A204.1 (cell line): ENCODE results near the gene CD93.

ENCODE experiments used
- FAIRE-seq: peaks from 2 replicates; lab custom pipeline; 2012; peaks lifted over from hg19 to GRCh38; lab: Jason Lieb, UNC

The CD93 gene, protein sequence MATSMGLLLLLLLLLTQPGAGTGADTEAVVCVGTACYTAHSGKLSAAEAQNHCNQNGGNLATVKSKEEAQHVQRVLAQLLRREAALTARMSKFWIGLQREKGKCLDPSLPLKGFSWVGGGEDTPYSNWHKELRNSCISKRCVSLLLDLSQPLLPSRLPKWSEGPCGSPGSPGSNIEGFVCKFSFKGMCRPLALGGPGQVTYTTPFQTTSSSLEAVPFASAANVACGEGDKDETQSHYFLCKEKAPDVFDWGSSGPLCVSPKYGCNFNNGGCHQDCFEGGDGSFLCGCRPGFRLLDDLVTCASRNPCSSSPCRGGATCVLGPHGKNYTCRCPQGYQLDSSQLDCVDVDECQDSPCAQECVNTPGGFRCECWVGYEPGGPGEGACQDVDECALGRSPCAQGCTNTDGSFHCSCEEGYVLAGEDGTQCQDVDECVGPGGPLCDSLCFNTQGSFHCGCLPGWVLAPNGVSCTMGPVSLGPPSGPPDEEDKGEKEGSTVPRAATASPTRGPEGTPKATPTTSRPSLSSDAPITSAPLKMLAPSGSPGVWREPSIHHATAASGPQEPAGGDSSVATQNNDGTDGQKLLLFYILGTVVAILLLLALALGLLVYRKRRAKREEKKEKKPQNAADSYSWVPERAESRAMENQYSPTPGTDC

DNA sequence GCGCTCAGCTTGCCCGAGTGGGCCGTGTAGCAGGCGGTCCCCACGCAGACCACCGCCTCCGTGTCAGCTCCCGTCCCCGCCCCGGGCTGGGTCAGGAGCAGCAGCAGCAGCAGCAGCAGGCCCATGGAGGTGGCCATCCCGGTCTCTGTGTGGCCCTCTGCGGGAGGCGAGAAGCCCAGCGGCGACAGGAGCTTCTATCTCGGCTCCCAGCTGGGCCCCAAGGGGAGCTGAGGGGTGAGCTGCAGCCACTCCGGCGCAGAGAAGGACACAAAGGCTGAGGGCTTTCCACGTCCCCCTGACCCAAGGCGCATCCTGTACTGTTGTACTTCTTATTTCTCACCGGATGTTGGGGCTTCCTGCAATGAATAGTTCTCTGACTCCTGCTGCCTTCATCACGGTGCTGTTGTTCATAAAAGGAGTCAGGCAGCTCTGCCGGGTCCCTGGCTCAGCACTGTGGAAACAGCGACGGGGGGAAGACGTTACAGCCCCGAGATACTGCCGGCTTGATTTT is at the start of gene CD93:
Gene CD93 (minus strand): TSS at position 269 of the 511 bp plus-strand sequence. CDS start 132 bp downstream, at position 137.
- no peak for FAIRE-seq

DNA sequence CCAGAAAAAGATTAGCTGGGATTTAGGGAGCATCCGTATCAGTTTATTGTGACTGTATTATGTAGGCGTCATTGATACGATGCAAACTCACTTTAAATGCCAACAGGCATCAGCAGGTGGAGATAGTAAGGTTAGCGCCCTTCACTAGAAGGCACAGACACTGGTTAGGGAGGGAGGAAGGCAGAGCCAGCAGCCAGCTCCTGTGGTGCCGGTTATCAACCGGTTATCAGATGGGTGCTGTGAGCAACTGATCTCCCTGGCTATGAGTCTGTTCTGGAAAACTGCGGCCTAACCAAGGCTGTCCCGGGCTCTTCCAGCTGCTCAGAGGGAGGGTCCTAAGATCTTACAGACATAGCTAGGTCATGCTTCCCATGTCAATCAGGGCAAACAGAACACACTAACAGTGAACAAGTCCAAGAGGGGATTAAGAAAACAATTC is 47.5 kb upstream of the CD93 start:
- FAIRE-seq, result no peak

DNA sequence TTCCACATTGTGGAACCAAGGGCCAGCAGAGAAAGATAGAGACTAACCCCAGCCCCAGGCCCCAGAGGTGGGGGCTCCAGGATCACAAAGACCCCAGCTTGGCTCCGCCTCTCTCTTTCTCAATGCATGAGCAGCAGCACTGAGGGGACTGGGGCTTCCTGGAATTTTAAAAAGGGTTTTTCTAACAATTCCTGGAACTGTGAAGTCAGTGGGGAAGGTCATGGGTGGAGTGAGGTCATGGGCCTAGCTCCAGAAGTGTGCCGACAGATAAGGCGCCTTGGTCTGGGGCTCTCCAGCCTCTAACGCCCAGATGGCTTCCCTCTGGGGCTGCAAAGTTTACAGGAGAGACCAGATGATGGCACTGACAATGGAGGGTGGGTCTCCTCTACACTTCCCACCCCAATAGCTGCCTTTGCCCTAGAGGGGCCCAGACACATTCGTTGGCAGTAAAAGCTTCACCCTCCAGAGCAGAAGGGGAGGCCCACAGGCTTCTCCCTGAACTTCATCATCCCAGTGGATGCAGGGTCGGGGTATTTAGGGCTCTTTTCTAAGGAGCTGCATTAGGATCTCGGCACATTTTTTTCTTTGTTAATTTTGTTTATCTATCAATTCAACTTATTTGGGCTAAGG is 46.9 kb upstream of the CD93 start:
- no peak for FAIRE-seq

DNA sequence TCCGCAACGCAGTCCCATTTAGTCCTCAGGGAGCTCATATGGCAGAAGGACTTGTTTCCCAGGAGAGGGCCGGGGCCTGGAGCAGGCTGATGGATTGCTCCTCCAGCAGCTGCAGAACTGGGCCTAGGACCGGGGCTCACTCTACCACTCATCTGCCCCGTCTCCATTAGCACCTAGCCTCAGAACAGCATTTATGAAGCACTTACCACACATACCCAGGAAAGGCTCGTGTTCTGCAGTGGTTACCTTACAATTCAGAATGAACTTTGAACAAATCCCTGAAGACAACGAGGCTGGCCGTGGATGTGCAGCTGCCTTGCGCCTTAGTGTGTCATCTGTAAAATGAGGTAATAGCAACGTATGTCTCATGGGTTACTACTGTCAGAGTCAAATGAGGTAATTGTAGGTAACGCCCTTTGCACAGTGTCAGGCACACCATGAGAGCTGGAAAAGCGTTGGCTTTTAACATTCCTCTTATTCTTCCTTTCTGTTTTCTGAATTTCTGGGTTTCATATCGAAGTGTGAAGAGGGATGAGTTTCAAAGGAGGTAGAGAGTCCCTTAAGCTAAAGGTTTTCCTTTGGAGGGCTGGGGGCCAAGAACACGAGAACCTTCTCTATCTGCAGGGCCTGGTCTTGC is 46.3 kb upstream of the CD93 start:
- FAIRE-seq, result no peak

DNA sequence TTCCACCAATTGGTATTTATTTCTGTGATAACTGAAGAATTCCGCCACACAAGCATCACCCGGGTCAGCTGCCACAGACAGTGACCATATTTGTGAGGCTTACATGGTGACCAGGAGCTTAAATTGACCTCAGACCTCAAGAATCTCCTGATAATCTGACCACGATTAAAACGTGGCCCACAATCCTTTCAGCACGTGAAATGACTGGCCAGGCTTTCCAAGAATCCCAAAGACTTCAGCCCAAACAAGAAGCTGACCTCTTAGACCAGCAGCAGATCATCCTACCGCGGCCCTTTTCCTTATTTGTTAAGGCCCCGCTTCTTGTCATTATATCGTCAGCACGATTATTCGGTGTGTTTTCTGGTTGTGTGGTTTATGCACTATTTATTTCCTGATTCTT is 45.6 kb upstream of the CD93 start:
- no peak for FAIRE-seq

DNA sequence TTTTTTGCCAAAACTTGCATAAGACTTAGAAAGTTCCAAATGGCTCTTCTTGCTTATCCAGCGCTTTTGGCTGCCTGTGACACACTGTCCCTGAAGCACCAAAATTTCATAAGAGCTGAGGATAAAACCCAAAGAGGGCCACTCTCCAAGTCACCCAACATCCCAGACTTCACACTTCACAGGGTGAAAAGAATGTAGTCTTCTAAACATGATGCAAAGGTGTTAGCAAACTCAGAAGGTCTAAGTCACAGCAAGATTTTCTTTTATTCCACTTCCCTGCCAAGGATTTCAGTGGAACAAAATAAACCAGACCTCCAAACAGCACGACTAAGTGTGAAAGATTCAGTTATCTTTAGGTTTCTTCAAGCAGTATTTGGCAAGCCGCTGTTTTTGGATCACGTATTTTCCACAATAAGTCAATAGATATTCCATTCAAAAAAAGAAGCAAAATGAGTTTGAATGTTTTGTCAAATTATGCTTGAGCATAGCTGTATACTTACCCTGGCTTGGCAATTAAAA is 44.6 kb upstream of the CD93 start:
- FAIRE-seq, result no peak

DNA sequence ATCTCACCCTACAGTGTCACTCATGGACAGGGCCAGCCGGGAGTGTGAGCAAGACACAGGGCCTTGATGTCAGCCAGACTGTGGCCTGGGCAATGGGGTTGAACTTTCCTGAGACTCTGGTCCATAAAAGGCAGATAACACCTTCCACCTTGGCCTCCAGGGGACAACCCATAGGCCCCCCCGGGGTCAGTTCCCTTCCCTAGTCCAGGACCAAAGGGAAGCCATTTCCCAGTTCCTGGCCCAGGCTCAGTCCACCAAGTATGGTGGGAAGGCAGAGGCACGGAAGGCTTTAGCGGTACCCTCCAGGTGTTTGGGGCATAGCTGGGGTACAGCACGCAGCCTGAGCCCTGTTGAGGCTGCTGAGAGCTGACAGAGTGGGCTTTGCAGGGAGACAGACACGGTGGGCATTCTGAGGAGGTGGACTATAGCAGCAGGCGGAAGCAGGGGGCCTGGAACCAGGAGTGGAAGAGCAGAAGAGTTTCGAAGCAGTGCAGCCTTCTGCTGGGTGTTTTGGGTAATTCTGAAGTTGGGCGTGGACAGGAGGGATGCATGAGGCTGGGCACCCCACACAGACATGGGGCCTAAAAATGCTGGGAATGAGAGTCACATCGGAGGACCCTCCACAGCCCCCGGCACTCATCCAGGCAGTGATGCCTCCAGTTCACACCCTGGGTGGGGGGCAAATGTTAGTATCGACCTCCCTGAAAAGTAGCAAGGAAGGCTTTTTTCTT is 43.9 kb upstream of the CD93 start:
- no peak for FAIRE-seq

DNA sequence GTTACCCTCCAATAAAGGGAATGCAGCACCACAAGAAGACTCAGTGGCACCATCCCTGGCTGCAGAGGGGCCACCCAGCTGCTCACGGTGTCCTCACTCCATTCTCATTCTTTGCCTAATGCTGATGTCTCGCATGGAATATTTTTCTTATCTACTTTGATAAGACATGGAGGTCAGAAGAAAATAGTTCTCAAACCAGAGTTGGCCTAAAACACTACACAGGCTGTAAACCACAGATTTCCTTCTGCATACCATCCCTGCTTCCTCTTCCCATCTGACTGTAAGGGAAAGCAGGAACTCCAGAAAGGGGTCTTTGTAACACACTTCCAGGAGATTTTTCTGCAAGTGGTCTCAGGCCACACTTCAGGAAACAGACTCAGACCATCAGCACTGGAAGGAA is 43.1 kb upstream of the CD93 start:
- FAIRE-seq, result no peak

DNA sequence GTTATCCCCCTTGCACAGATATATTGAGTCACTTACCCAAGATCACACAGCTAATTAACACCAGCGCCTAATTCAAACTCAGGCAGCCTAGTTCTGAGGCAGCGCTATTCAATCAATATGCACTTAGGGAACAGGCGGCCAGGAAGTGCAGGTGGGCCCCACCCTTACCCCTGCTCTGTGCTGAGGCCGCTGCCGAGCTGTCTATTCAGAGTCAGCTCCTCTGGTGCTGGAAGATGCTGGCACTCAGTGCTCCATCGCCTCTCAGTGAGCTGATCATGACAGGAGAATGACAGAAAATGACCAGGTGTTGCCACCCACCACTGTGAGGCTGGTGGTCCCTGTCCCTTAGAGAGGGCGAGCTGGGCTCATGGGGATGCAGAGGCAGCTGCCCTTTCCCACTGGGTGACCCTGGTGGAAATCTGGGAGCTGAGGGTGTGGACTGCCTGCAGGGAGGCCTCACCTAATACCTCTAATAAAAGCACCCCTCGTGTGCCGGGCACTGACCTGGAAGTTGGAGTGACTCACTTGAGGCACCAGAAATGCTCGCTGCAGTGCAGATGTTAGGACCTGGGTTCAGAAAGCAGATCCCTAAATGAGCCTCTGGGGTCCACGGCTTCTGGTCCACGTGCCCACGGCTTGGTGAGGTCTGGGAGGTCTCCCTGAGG is 42.5 kb upstream of the CD93 start:
- FAIRE-seq, result no peak

DNA sequence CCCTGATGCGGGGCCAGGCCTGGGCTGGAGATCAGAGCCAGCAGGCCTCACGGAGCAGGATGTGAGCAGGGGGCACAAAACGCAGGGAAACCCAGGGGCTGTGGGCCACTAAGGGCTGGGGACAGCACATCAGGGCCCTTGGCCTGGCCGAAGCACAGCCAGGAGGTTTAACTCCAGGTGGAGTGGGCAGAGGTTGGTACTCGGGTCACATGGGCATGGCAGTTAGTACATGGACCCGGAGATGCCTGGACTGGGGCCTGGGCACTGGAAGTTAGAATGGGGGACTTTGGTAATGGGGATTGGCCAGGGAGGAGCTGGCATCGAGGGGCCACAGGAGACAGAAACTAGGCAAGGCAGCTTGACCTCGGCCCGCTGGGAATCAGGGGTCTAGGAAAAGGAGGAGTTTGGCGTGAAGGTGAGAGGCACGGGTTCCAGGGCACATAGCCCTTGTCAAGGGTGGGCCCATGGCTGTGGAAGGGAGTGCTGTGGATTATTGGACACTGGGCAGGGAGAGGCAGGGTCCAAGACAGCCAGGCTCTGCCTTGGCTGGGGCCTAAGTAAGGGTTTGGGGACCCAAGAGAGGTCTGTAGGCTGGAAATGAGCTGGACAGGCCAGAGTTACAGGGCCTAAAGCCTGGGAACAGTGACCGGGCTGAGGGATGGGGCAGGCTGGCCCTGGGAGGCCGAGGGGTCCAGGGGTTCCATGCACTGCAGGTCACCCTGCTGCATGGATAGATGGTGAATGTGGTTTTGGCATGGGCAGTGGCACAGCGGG is 41.6 kb upstream of the CD93 start:
- FAIRE-seq, result no peak

DNA sequence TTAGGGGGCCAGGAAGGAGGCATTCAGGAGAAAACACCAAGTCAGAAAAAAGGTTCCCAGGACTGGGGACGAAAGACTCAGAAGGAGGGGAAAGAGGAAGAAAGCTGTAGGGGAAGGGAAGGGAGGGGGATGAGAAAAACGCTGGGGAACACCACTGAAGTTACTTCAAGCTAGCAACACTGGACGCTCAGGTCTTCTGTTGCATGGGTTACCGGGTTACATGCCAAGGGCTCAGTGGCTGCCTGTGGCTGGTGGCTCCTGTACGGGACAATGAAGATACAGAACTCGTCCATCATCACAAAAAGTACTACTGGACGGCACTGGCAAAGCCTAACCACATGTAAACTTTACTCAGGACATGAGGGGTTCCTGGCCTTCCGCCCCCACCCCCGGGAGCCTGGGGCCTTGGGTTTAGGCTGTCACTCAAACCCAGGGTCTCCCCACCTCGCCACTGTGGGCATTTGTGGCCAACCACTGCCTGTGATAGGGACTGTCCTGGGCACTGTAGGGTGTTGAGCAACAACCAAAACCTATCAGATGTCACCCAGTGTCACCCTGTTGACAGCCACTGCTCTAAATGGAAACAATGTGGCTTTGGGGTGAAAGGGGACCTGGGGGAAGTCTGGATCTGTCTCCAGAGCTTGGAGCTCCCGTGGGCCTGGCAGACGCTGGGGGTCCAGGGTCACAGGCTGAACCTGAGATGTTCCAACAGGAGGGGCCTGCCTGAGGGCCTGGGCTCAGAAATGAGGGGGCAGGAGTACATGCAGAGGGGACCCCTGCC is 40.3 kb upstream of the CD93 start:
- FAIRE-seq, result no peak

DNA sequence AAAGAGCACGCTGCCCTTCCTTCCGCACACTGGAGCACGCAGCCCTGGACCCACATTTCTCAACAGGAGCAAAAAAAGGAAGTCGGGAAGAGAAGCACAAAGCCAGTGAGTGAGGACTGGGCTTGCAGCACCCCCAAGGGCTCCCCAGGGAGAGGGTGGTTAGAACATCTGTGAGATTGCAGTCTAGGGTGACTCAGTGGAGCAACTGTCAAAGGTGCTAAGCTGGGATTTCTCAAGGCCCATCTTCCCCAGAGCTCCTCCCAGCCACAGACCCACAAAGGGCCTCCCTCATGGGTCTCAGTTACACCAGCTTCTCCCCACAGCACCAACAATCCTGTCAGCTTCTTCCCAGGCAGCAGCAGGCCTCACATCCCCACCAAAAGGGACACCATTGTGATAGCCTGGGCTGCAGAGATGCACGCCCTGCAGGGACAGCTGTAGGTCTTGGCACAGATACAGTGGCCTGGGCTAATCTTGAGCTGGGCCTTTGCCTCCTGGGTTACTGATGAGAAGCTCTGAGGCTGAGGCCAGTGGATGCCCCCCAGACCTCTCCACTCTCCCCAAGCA is 39.6 kb upstream of the CD93 start:
- no peak for FAIRE-seq

DNA sequence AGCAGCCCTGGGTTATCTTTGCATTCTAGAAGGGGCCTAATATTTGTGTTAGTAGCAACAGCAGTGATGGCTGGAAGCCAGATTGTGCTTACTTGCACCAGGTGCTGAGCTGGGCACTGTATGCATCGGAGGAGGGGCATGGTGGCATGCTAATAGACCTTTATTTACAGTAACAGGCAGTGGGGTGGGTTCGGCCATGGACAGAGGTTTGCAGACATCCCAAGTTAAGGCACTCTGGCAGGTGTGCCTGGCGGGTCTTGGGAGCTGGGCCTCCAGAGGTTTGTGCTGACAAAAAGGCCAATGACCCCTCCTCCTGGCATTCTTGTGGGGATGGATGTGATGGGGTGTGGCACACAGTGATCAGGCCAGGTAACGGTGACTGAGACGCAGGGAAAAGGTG is 39.0 kb upstream of the CD93 start:
- FAIRE-seq, result no peak

DNA sequence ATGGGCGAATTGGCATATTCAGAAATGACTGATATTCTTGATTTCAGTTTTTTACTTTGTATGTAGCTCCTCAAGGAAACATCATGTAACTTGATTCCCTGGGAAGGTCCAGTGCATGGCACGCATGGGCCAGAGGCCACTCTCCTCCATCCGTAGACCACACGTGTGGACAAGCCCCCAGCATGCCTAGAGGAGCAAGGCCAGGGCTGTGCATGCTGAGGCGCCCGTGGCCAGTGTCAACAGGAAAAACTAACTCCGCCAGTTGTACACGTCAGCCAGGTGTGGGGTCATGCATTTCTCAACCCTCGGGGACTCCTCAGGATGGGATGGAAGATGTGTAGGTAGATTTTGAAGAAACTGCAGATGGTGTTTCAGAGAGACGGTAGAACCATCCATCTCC is 37.8 kb upstream of the CD93 start:
- no peak for FAIRE-seq

DNA sequence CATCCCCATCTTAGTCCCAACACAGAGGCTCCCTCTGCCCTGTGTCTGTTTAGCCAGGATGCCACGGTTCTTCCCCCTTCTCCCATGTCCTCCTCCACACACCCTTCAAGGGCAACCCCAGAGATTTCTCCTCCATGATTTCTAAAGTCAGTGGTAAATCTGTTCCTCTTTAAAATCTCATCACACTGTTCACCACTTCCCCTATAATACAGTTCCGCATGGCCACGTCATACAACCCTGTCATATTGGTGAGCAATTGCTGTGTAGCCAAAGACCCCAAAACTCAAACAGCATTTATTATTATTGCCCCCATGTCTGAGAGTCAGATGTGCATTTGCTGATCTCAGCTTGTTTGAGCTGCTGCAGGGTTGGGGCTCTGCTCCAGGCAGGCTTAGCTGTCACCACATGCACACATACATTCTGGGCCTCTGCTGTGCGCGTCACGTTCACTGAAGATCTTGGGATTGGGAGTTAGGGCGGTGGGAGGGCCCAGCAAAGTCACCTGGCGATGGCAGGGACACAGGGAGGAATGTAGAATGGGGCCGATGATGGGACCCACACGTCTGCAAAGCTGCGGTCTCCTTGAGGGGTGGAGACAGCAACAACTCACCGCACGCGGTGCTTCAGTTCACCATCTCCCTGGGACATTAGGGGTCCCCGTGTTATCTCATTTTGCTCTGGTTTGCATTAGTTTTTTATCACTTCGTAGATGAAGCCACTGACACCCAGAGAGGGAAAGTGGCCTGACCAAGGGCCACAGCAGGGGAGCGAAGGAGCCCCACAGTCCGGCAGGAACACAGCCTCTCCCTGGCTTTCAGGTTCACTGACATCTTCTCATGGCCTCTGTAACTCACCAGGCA is 36.9 kb upstream of the CD93 start:
- no peak for FAIRE-seq

DNA sequence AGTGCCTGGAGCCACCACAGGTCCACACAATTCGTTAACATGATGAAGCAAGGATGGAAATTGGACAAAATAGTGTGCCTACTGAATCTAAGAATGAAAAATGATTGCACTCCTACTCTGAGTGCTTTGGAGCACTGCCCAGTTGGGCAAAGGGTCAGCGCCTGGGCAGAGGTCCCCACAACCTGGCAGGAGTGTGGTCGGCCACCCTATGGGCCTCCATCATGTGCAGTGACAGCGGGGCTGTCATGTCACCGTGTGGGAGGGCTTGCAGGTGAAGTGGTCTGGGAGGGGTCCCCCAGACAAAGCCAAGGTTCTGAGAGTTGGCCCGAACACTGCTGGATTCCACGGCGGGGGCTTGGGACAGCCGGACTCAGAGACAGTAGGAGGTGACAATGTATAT is 36.2 kb upstream of the CD93 start:
- no peak for FAIRE-seq

DNA sequence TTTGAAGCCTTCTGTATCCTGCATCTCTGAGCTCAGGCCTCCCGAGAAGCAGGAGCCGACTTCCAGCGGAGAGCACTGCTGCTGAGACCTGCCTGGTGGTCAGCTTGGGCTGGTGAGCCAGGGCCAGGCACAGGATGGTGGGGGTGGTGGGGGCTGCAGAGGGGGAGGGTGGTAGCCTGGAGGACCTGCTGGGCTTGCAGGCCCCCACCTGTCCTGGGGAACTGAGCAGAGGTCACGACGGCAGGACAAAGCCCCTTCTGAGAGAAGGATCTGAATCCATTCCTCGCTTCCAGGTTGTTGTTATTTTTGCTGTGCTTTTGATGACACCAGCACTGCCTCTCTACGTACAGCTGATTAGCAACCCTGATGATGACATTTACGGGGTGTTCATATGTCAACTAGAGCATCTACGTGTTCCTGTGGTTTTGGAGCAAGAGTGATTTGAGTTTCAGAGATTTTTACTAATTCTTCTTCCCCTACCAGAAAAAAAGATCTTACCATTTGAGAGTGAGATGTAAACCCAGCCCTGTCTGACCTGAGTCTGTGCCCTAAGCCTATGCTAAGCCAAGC is 35.7 kb upstream of the CD93 start:
- FAIRE-seq, result no peak
